ENCODE data around the gene FRG1.
"Not testable (repeated sequence)": the region's sequence is repeated elsewhere in the genome, so short reads cannot be mapped to it uniquely, and the experiment has no call there.

Gene FRG1

GRCh38 chr4:189940178-189941004, at the start of gene FRG1:
Gene FRG1 (plus strand): TSS chr4:189940872. CDS start chr4:189941010, 138 bp downstream.
- DNase-seq: peak; percentile 95

- DNase-seq: no peak
Measured at GRCh38 chr4:189897667-189898066, 43.0 kb upstream of the FRG1 start.

- not testable (repeated sequence) for DNase-seq
Measured at GRCh38 chr4:189899481-189900015, 41.1 kb upstream of the FRG1 start.

- DNase-seq: not testable (repeated sequence)
Measured at GRCh38 chr4:189904420-189905027, 36.1 kb upstream of the FRG1 start.

DNA sequence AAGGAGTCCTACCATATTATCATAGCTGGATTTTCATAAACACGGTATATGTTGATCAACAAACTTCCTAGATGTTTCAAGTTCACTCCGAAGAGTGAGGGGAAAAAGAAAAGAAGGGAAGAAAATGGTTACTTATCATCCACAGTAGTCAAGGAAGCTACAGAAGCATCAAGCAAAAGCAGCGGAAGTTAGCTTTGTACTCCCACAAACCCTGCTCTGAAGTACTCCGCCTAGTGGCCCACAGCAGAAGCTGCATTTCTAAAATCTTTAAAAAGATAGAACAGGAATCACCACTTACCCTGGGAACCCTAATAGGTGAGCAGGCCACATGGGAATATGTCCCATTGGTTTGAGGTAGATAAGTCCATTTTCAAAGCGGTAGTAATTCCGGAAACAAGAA, 28.5 kb upstream of the FRG1 start:
- no peak for DNase-seq

- DNase-seq: no peak
Measured at GRCh38 chr4:189917161-189917891, 23.3 kb upstream of the FRG1 start.

DNA sequence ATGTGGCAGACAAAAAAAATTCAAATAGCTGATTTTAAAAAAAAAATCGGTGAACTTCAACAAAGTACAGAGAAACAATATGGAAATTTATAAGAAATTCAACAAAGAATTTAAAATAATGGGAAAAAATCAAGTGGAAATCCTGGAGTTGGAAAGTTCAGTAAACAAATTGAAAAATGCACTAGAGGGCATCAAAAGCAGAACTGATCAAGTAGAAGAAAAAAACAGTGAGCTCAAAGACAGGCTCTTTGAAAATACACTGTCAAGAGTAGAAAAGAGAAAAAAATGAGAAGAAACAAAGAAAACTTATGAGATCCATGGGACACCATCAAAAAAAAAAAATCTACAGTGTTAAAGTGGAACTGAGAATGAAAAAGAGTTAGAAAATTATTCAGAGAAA, 19.6 kb upstream of the FRG1 start:
- DNase-seq: no peak

- DNase-seq: not testable (repeated sequence)
Measured at GRCh38 chr4:189926742-189927141, 13.9 kb upstream of the FRG1 start.

GRCh38 chr4:189941005-189941450, 356 bp downstream of the FRG1 start:
- DNase-seq: no peak

GRCh38 chr4:189942412-189942811, 1.7 kb downstream of the FRG1 start:
- DNase-seq: not testable (repeated sequence)

GRCh38 chr4:189944077-189944476, 3.4 kb downstream of the FRG1 start:
- not testable (repeated sequence) for DNase-seq

- not testable (repeated sequence) for DNase-seq
Measured at GRCh38 chr4:189946906-189947305, 6.2 kb downstream of the FRG1 start.

DNA sequence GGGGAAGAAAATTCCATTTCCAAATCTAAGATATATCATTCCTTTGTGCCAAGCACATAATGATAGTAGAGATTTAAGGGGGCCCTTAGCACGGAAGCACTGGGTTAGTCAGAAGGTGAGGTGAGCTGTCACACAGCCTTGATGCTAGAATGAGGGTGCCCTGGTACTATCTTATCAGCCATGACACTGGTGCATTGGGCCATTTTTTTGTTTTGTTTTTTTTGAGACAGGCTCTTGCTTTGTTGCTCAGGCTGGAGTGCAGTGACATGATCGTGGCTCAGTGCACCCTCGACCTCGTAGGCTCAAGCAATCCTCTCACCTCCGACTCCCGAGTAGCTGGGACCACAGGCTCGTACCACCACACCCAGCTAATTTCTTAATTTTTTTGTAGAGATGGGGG, 7.8 kb downstream of the FRG1 start:
- DNase-seq: not testable (repeated sequence)

- not testable (repeated sequence) for DNase-seq
Measured at GRCh38 chr4:189969291-189969690, 28.6 kb downstream of the FRG1 start.

DNA sequence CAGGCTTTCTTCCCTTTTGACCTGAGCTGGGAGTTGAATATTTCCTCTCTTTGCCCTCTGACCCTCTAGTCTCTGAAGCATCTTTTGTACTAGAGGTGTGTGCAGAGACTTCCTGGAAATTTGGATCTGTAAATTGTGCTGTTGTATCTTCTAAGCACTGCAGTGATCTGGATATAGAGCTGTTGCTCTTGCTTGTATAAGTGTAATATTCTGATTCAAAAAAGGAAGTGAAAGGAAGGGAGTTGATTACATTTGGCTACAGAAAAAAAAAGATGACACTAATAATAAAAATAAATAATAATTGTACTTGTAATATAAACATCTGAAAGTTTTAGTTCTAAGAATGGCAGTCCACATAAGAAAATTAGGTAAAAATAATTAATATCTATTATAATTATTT, 33.0 kb downstream of the FRG1 start:
- no peak for DNase-seq

DNA sequence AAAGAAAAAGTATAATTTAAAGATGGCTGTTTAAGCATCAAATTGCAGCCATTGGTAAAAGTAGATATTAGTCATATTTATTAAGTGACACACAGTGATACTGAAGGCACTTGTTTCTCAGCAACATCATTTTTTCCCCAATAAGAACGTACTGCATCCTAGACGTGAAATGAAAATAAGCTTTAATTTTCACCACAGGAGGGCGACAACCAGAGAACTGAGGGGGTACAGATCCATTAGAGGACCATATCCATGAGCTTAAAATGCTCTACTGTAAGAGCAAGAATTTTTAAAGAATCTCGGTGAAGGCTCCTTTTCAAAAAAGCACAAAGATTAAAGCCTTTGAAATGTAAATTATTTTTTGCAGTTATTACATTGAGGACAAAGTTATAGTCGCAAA, 33.4 kb downstream of the FRG1 start:
- no peak for DNase-seq

GRCh38 chr4:189979196-189980047, 38.8 kb downstream of the FRG1 start:
- no peak for DNase-seq

- DNase-seq: not testable (repeated sequence)
Measured at GRCh38 chr4:189980292-189980691, 39.6 kb downstream of the FRG1 start.

DNA sequence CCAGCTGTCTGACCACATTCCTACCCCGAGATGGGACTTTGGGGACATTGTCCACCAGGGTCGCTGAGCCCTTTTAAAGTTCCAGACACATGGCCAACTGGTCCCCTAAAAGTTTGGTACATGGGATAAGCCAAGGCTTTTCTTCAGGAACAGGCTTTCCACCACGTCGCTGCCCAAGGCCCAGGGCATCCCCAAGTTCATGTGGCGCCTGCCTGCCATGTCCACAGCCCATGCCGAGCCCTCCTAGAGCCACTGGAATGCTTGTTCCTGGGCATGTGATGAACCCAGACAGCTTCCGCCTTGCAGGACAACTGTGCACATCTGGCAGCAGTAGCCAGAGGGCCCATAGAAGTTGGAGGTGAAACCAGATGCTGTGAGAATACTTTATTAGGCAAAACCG, 41.3 kb downstream of the FRG1 start:
- no peak for DNase-seq

GRCh38 chr4:189983916-189984526, 43.3 kb downstream of the FRG1 start:
- DNase-seq: not testable (repeated sequence)

DNA sequence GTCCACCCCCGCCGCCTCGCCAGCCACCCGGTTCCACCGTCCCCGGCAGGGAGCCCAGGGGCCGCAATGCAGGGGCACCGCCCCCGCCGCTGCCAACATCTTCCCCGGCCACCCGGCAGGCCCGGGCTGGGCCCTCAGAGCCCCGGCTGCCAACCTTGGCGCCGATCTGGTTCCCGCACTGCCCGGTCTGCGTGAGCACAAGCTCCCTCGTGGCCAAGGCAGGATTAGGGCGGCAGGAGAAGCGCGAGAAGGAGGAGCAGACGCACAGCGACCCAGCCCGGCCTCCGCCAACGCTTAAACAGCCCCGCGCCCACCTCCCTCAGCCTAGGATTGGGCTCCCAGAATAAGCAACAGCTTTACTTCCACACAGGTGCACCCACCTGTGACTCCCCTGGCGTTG, 44.0 kb downstream of the FRG1 start:
- DNase-seq: not testable (repeated sequence)
